HG03342 (cell line): Measurements from ENCODE around the gene PHC2.

Source experiments
- ATAC-seq: cut with Tn5 transposase; IDR thresholded peaks from one replicate; pipeline ENCODE4 v1.9.1; 2021; ENCODE audit warnings: mild to moderate bottlenecking, moderate library complexity; ENCODE audit not compliant: unreplicated experiment

The PHC2 gene

DNA sequence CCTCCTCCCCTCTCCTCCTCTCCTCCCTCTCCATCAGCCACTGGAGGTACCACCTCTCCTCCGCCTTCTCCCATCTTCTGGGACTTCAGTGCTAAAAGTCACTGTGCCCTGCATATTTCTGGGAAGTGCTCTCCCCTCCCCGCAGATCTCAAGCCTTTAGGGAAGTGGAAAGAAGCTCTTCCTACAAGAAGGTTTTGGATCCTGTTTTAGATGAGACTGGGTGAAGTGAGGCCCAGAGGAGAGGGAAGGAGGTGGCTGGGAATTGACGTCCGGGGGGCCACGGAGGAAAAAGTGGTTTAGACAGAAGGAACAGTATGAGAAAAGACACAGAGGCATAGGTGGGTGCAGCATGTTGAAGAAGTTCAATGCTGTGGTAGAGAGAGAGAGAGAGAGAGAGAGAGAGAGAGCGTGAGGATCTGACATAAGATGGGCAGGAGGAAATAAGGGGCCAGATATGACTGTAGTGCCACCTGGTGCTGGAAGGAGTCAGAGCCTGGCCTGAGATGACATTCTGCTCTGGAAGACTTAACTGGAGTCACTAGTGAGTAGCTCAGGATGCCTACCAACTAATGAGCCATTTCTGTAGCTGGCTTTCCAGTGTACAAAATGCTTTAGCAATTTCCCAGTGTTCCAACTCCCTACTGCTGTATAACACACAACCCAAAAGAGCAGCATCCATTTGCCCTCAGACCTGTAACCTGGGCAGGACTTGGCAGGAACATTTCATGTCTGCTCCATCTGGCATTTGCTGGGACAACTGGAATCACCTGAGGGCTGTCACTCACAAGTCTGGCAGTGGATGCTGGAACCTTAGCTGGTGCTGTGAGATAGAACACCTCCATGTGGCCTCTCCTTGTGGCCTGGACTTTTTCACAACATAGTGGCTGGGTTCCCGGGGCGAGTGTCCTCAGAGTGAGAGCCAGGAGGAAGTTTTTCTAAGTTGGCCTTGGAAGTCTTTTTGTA lies 24.9 kb upstream of the PHC2 start:
- peak; percentile 62 for ATAC-seq

DNA sequence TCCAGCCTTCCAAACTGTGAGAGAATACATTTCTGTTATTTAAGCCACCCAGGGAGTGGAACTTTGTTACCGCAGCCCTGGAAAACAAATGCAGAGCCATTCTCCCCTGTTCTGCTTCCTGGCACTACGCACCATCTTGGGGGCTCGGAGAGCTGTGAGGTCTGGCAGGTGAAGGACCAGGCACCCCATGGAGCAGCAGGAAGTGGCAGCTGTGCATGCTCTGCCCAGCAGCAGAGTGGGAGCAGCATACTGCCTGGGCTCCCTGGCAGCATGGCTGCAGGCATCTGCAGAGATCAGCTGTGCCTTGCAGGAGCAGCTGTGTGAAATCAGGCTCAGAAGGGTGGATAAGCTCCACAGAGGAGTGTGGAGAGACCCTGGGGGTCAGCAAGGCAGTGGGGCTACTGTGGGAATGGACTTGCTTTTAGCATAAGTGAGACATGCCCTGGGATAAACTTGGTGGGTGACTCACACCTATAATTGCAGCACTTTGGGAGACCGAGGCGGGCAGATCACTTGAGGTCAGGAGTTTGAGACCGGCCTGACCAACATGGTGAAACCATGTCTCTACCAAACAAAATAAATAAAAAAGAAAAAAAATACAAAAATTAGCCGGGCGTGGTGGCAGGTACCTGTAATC lies 23.9 kb upstream of the PHC2 start:
- ATAC-seq = no peak

DNA sequence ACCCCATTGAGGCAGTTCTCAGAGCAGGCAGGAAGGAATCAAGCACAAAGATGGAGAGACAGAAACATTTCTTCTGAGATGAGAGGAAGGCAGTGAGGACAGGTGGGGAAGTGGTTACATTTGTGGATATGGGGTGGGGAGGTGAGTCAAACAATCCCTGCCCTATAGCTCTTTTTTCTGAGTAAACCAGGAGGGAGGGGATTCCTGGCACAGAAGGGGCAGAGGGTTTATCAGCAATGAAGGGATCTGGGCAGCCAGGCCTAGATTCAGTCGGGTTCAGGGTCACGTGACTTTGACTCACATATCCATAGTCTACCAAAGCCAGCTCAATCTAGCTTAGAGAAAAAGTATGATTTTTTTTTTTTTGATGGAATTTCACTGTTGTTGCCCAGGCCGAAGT lies 15.7 kb upstream of the PHC2 start:
- no peak for ATAC-seq

DNA sequence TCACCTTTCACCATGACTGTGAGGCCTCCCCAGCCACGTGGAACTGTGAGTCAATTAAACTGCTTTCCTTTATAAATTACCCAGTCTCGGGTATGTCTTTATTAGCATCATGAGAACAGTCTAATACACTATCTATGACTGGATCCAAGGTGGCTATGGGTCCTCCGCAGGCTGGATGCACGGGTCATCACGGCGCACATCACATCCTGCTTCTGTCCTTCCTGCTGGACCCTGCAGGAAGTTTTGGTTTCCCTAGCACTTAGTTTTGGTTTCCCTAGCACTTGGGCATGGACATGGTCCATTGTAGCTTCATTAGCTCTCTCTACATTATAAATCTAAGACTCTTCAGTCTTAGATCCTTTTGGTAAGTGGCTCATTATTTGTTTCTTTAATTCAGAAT lies 14.2 kb upstream of the PHC2 start:
- no peak for ATAC-seq

DNA sequence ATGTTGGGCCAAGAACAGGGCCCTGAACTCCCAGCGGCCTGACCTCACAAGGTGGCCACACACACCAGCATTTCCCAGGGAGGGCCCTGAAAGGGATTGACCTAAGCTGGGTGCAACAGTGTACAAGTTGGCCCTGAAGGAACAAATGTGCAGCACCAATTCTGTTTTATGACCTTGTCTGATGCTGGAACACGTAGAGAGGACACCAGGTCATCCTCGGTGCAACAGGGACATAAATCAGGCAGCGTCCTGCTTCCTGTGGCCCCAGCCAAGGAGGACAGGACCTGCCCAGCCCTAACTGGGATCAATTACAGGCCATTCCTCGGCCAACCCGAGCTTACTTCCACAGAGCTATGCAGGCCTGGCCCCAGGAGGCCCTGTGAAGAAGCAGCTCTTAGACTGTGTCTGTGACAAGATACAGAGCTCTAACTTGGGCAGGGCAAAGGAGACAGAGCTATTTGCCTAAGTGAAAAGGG lies 12.8 kb upstream of the PHC2 start:
- no peak for ATAC-seq

DNA sequence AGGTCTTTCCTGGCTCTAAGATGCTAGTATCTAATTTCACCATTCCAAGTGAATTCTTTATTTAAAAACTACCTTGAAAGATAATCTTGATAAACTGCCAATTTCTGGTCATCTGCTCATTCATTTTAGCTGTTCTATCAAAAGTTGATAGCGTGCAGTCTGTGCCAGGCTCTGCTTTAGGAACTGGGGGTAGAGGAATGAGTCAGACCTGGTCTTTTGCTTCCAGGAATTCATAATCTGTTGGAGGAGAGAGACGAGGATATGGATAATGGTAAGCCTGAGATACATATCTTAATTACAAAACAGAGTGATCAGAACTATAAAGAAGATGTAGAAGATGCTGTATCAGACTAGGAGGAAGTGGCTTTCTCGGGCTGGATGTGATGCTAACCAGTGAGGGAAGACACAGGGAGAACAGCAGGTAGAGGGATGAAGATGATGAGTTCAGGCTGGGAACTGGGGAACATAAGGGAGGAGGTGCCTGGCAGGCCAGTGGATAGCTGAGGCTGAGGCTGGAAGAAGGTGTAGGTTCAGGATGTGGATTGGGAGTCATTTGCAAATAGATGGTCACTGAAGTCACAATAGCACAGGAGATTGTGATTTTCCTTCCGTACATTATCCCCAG lies 12.3 kb upstream of the PHC2 start:
- no peak for ATAC-seq

DNA sequence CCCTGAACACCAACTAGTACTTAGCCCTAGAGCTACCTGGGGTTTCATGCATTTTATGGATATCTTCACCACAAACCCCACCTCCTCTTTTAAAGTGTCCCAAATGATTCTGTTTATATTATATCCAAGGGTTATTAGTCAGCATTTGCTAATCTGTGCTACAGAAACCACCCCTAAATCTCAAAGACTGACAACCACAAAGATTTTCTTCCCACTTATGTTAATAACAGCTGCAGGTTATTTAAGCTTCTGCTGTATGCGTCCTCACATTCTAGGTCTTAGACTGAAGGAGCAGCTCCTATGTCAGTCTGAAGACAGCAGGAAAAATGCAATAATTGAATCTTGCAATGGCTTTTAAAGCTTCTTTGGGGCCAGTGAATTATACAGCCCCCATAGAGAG lies 11.2 kb upstream of the PHC2 start:
- ATAC-seq = no peak

DNA sequence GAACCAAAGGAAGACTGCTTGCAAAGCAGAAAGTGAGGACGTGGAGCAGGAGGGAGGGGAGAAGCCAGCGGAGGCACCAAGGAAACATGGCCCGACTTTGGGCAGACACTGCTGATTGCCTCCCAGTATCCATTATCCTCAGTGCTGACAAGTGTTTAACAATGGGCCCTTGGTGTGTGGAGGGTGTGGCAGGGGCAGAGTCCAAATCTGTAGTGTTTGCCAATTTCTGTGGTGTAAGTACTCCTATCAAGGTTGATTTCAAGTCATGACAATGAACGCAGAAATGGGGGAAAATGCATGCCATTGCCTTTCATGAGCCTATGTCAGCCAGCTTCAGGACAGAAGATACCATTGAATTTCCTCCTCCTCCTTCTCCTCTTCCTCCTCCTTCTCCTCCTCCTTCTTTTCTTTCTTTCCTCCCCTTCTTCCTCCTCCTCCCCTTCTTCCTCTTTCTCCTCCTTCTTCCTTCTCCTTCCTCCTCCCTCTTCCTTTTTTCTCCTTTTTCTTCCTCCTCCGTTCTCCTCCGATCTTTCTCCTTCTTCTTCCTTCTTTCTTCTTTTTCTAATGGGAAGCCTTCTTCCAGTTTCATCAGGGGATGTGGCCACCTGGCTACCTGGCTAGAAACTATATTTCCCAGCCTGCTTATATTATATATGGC lies 10.3 kb upstream of the PHC2 start:
- no peak for ATAC-seq

DNA sequence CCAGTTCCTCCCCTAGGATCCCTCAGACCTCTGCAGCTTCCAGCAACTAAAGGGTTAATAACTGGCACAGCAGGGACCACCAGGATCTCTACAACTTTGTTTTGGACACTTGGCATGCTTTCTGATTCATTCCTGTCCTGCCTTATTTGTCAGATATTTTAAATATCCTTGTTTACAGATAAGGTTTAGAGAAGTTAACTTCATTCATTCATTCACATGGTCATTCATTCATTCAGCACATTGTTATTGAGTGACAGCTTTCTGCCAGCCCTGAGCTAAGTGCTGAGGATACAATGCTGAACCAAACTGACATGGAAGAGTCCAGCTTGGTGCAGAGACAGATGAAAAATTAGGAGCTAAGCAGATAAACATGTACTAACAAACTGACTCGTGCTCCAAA lies 8.8 kb upstream of the PHC2 start:
- ATAC-seq = no peak

DNA sequence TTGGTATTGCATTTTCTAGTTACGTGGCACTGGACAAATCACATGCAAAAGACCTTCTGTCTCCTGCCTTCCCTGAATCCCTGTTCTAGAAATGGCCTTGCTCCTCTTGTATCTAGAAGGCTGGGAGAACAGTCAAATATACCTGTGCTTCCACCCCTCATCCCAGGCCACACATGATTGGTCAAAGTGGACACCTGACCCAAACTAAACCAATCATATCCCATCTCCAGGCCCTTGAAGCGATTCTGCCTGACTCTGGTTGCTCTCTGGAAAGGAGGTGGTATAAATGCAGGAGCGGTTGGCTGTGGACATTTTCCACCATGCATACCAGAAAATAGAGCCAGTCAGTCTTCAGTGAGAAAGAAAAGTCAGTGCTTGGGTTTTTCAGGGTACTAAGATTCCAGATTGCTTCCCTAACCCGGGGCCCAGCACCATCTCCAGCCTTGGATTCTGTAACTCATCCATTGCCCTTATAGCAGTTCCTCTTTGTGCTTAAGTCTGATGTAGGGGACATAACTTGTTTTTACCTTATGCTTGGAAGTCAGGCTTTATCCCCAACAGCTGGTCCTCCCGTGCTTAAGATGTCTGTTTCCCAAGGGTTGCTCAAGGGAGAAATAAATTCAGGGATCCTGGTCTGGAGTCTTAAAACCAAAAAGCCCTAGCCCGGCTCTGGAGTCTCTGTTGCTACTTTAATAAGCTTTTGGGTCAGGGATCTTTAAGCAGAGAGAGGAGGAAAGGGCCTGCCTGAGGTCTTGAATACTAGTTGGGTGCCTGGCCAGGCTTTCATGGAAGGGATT lies 7.7 kb upstream of the PHC2 start:
- ATAC-seq = no peak

DNA sequence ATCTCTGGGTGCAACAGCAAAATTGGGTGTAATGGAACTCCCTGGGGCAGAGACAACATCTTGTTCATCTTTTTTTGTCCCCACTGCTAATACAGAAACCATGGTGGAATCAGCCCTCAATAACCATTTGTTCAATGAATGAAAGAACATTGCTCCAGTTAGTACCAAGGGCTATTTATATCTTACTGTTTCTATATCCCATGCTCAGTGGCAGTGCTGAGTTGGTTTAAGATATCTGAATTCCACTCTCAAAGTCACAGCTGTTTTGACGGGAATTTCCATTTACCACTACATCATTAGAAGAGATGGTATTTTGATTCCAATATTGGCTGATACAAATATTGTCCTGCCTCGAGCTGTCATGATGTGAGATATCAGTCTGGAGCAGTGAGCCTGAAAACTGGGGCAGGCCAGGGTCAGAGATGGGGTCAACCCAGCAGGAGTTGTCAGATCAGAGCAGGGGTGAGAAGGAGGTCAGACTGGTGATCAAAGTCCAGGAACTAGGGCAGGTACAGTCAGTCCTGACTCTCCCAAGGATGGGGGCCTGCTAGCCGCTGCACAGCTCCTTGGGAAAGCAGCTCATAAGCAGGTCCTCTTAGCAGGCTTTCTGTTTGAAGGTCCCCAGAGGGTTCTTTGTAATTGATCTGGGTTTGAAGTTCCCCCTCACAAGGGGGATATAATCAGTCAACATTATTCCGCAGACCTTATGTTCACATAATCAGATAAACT lies 5.8 kb upstream of the PHC2 start:
- no peak for ATAC-seq

DNA sequence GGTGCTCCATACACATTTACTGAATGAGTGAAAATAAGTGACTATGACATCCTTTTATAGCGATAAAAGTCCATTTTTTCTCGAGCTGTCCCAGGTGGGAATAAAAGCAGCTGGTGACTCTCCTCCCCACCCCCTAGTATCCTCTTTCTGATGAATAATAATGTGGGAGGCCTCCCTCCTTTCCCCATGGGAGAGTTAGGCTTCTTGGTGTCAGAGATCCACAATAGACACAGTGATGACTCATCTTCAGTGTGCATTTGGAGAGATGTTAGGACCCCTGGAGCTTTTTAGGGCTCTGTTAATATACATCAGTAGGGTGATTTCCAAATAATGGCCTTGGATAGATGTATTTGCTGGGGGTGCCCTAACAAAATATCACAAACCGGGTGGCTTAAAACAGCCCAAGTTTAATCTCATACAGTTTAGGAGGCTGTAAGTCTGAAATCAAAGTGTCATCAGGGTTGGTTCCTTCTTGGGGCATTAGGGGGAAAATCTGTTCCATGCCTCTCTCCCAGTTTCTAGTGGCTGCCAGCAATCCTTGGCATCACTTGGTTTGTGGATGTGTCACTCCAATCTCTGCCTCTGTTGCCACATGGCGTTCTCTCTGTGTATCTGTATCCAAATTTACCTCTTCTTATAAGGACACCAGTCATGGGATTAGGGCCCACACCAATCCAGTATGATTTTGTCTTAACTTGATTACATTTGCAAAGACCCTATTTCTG lies 4.4 kb upstream of the PHC2 start:
- no peak for ATAC-seq

DNA sequence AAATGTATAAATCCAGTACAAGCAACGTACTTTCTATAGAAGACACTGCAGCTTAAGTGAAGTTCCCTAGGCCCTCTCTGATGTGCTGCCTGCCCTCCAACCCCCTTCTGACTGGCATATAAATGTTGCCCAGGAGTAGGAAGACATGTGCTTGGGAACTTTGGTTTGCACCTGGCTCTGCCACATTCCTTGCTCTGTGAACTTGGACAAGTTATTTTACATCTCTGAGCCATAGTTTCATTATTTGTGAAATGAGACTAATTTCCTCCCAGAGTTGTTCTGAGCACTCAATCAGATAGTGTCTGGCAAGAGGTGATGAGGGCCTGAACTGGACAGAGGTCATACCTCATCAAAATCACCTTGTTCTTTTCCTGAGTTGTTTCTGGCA lies 3.5 kb upstream of the PHC2 start:
- ATAC-seq = no peak

DNA sequence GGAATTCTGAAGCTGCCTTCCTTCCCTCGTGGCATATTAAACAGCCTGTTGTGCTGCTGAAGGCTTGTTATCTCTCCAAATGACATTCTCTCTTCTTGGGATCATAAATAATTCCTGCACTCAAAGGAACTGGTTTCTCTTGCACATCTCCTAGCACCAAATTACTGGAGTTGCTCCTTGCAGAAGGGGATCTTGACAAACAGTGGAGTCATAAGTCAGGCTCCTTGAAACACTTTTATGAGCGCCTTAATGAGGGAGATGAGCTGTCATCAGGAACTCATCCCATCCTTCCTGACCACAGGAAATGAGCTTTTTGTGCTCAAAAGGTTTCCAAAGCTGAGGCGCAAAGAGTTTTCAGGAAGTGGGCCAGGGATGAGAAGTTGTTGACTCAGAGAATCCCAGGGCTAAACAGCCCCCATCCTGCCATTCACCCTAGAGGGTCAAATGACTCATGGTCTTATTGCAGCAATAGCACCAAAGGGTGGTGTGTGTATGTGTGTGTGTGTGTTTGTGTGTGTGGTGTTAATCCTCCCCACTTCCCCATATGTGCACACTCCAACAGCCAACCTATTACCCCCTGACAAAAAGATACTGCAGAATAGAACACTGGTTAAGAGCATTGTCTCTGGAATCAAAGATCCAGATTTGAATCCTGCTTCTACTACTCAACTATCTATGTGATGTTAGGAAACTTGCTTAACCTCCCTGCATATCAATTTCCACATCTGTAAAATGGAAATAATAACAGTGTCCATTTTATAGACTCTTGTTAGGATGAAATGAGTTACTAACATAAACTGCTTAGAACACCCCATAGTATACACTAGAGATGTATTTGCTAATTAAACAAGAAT lies 2.8 kb upstream of the PHC2 start:
- ATAC-seq = no peak

DNA sequence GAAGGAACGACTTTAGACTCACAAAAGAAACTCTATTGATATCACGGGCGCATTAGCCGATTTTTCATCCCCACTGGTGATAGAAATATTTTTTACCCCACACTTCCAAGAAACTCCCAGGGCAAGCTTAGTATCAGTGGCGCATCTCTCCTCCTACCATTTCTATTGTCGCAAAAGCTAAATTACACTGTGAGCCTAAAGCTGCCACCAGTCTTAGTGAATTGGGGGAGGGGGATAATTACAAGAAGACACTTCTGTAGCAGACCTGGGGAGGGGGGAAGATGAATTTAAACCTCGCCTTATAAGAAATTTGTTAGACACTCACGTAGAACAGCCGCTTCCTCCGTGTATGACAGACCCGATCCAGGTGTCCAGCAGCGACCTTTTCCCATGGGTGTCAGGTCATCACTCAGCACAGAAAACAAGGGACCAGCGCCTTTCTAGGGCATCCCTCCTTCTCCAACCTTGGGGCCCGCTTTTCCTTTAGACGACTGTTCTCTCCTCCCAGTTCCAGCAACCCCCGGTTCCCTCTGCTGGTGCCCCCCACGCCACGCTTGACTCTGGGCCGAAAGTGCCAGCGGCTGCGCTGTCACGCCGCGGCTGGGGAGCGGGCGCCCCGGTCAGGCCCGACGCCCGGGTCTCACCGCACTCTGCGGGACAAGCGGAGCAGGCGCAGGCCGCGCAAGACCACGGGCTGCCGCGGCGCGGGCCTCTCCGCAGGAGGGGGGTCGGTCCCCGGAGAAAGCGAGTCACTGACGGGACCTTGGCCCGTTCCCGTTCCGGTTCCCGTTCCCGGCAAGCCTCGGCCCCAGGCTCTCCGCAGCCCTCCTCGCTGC lies 821 bp downstream of the PHC2 start:
- ATAC-seq = no peak

DNA sequence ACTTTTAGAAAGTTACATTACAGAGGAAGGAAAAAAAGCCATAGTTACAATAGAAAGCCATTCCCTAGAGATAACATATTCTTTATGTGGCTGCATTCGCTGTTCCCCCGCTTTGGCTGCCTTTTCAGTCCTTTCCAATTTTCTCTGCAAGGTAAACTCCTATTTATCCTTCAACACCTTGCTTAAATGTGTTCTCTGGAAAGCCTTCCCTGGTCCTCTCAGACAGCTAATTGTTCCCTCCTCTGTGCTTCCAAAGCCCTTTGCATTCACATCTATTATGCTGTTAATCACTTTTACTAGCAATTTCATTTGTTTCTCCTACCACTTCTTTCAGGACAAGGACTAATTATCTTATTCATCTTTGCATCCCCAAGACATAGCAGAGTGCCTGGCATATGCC lies 1.6 kb downstream of the PHC2 start:
- no peak for ATAC-seq

DNA sequence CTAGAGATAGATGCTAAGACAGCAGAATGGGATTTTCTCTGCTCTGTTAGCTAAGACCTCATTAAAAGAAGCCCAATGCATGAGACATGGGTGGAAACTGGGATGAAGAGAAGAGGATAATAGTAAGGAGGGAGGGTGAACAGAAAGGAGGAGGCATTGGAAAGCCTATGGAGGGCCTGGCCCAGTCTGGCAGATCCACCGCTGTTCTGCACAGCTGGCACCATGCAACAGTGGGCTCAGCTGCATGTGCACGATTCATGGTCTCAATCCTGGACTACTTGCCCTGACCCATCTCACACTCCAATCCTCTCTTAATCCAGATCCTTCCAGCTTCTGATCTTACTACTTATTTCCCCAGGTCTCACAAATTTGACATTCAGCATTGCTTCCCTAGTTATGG lies 2.2 kb downstream of the PHC2 start:
- ATAC-seq = no peak
